NCI-H748 treated with DMSO at 0.1 percent for 48 hours (cell line): ENCODE results near the gene TMEM129.

Experiments
- DNase-seq: peaks from one replicate; lab custom pipeline; 2025; lab: John Stamatoyannopoulos, UW

Gene TMEM129

GRCh38 chr4:1744552-1744951, 23.4 kb upstream of the TMEM129 start:
- DNase-seq = no peak

GRCh38 chr4:1743975-1744374, 22.9 kb upstream of the TMEM129 start:
- no peak for DNase-seq

DNA sequence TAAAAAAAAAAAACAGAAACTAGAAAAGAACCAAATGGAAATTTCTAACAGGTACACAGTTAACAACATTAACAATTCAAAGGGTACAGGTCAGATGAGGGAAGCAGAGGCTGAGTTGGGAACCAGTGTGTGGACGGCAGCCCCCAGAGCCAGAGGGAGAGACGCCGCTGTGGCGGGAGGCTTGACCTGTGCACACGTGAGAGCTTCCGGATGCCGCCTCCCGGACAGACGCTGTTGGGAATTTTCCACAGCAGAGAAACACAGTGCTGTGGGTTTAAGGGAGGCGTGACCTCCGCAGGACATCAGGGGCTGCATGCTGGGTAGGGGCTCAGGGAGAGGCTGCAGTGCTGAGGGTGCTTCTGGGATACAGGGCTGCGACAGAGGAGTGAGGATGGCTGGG, 22.4 kb upstream of the TMEM129 start:
- DNase-seq = no peak

DNA sequence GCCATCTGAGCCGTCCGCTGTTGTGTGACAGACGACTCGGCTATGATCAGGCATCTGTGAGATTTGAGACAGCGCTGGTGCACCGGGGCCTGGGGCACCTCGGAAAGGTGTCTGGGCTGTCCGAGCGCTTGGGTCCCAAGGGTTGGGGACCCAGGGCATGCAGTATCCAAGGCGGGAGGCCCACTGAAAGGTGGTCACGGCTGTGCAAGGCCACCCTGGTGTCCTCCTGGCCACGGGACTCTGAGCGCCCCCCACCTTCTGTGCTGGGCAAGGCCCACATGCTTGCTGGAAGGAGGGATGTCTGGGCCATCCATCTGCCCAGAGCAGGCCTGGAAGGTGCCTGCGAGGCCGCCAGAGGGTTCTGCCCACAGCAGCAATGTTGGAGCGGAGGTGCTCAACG, 20.1 kb upstream of the TMEM129 start:
- DNase-seq = no peak

- no peak for DNase-seq
Measured at GRCh38 chr4:1740021-1740545, 19.0 kb upstream of the TMEM129 start.

- no peak for DNase-seq
Measured at GRCh38 chr4:1739358-1739757, 18.2 kb upstream of the TMEM129 start.

- DNase-seq = no peak
Measured at GRCh38 chr4:1738410-1738809, 17.3 kb upstream of the TMEM129 start.

DNA sequence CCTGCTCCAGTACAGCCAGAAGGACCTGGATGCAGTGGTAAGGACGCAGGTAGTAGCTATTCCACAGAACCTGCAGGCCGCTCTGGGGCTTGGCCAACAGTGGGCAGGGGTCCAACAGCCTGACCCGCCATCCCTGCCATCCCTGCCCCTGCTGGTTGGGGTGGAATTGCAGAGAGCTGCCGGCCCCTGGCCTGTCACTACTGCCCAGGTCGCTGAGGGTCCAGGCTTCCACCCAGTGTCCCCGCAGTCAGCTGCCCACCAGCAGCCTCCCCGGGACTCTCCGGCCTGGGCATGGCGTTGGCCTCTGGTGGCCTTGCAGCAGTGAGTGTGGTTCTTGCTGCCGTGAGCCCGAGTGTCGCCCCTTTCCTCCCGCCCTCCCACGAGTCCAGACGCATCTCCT, 16.5 kb upstream of the TMEM129 start:
- DNase-seq = no peak

- no peak for DNase-seq
Measured at GRCh38 chr4:1736812-1737211, 15.7 kb upstream of the TMEM129 start.

DNA sequence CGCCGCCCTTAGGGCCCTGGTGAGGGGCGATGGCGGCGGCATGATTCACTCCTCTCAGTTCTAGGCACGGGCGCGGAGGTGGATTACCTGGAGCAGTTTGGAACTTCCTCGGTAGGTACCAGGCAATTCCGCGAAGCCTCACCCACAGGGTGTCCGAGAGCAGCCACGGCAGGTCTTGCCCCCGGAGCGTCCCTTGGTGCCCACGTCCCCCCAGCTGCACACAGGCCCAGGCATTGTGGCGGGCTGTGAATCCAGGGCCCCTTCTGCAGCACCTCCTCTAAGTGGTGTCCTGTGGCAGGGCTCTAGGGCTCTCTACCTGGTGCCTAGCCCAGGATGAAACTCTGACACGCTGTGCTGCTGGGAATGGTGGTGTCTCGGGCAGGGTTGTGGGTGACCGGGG, 14.1 kb upstream of the TMEM129 start:
- DNase-seq = no peak

DNA sequence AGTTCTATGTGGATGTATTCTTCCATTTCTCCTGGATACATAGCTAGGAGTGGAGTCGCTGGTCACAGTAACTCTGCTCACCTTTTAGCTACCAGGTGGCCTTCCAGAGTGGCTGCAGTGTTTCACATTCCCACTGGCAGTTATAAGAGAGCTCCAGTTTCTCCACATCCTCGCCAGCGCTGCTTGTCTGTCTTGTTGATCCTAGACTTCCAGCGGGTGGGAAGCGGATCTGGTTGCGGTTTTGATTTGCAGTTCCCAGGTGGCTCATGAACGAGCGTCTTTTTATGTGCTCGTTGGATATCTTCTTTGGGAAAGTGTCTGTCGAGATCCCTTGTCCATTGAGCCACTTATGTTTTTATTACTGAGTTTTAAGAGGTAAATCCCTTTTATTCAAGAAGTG, 11.8 kb upstream of the TMEM129 start:
- DNase-seq = no peak

DNA sequence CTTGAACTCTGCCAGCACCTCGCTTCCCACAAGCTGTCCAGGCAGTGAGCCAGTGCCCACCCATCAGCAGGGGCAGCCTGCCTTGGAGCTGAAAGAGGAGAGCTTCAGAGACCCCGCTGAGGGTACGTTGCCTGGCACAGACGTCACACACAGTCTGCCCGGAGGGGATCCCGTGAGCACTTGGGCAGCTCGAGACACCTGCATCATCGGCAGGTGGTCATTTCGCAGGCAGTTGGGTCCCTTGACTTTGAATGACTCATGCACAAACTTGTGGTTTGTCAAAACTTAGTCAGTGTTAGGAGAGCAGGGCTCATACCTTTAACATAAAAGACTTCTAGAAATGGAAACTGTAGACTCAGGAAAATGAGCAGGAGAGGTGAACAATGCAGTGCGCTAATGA, 10.1 kb upstream of the TMEM129 start:
- DNase-seq = no peak

- no peak for DNase-seq
Measured at GRCh38 chr4:1730532-1731135, 9.5 kb upstream of the TMEM129 start.

- no peak for DNase-seq
Measured at GRCh38 chr4:1728061-1728980, 7.2 kb upstream of the TMEM129 start.

DNA sequence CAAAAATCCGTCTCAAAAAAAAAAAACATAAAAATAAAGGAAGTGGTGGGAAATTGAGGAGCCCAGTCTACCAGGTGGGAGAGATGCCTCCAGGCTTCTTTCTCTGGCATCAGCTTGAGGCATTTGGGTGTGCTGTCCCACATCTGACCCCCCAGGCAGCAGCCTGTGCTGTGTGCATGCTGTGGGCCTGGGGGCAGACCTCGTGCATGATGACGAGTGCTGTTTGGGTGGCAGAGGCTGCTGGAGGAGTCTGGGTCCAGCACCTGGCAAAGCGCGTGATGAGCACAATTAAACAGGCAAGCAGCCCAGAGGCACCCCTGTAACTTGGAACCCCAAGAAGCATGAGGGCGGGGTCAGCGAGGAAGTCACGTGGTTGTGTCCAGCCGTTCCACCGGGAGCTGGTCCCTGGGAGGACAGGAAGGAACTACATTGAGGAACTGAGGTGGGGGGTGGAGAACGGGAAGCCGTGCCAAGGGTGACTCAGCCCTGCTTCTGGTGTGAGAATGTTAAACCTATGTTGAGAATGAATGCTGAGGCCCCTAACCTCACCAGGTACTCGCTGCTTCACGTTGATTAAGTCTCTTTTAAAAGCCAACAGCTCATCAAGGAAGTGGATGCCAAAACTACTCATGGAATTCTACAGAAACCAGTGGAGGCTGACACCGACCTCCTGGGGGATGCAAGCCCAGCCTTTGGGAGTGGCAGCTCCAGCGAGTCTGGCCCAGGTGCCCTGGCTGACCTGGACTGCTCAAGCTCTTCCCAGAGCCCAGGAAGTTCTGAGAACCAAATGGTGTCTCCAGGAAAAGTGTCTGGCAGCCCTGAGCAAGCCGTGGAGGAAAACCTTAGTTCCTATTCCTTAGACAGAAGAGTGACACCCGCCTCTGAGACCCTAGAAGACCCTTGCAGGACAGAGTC, 6.3 kb upstream of the TMEM129 start:
- DNase-seq = no peak

DNA sequence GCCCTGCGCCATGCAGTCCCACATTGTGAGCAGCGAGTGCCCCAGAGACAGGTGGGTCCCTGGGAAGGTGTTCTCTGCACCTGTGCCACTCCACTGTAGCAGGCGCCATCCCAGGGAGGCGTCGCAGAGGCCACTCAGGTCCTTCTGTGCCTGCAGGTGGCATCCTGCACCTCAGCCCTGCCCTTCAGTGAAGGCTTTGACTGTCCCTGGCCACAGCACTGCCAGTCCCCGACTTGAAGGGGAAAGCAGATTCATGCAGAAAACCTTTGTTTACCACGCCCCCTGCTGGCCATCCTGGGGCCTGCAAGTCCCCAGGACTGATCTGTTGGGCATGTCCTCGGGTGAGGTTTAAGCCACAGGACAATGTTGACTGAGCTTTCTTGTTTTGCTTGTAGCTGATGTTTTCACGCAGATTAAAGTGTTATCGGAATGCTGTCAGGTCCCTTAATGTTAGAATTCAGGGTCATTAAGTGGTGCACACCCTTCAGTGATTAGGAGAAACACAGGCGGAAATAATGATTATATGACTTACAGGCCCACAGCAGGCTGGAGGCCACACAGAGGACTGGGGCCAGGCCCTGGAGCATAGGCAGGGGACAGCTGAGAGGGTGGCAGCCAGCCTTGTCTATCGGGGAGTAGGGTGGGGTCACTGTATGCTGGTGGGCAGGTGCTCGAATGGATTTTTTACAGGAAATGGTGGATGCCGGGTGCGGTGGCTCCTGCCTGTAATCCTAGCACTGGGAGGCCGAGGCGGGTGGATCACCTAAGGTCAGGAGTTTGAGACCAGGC, 5.2 kb upstream of the TMEM129 start:
- DNase-seq = no peak

GRCh38 chr4:1725521-1725920, 4.4 kb upstream of the TMEM129 start:
- no peak for DNase-seq

GRCh38 chr4:1723131-1723801, 2.1 kb upstream of the TMEM129 start:
- DNase-seq = no peak

- no peak for DNase-seq
Measured at GRCh38 chr4:1722551-1723118, 1.5 kb upstream of the TMEM129 start.
